Activated CD4-positive, CD25-positive, alpha-beta regulatory T cell treated with anti-CD3 and anti-CD28 coated beads, Interleukin-2, amount 50 U/mL, for 24 hours (primary cell): ENCODE results near the gene ATG13.
"Not testable (repeated sequence)": the region's sequence is repeated elsewhere in the genome, so short reads cannot be mapped to it uniquely, and the experiment has no call there.

Source experiments
- ATAC-seq, 2 donors: fragments of 150-1000 bp; cut with Tn5 transposase; one replicate each; pipeline ENCODE4 v1.10.0; 2021; ENCODE audit warnings: mild to moderate bottlenecking in 1 of 2, moderate library complexity in 1 of 2

ATG13 gene

DNA sequence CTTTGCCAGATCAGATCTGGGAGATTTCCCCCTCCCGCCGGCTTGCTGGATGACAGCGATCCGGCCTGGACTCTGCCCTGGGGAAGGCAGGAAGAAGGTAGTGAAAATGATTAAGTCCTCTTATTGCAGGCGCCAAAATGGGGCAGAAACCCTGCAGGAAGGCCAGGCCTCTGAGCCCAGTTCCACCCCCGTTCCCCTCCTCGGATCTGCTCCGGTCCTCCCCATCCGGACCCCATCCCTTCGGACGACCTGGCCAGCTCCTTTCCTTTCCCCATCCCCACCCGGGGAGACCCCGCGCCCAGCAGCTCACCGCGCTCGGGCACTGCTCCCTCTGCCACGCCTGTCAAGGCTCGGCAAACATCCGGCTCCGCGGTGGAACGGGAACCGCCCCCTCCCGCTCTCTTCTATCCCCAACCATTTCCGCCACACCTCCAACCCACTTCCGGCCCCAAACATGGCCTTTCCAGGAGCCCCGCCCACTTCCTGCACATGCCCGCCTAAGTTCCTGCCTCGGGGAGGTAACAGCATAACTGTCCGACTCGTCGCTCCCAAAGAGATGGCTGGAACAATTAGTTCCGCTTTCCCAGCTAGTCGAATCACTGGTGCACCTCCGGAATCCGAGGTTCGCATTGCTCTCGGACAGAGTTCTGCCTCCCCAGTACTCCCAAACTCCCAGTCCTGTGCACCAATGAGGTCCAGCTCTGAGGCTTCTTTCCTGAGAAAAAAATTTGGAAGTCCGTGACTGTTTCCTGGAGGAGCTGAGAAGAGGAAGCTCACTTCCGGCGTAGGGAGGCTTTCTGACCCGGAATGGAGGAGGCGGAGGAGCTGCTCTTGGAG, 83.1 kb downstream of the ATG13 start, which contains the start of the genes ARHGAP1 and ZNF408:
ARHGAP1 (minus strand) TSS at position 379 of the 837 bp plus-strand sequence. CDS start 4,512 bp downstream, outside the sequence.
ZNF408 (plus strand) TSS at position 791 of the 837 bp plus-strand sequence; CDS start at position 808, 17 bp downstream.
- ATAC-seq: peak; percentile 89 to 94

DNA sequence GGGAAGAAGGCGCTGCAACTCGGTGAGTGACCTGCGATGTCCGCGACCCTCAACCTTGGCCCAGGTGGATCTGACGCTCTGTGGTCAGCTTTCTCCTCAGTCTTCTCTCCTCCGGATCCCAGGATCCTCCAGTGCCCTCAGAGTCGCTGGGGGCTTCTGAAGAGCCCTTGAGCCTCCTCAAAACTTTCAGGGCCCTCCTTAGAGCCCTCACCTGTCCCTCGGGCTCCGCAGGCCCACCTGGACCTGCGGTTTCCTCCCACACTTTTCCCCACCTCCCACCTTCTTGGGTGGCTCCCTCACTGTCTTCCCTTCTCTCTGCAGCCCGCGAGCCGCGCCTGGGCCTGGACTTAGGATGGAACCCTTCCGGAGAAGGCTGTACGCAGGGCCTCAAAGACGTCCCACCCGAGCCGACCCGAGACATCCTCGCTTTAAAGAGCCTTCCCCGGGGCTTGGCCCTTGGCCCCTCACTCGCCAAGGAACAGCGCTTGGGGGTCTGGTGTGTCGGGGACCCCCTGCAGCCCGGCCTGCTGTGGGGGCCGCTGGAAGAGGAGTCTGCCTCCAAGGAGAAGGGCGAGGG, 83.8 kb downstream of the ATG13 start:
- peak in 1 of 2 donors; percentile 0 for ATAC-seq

DNA sequence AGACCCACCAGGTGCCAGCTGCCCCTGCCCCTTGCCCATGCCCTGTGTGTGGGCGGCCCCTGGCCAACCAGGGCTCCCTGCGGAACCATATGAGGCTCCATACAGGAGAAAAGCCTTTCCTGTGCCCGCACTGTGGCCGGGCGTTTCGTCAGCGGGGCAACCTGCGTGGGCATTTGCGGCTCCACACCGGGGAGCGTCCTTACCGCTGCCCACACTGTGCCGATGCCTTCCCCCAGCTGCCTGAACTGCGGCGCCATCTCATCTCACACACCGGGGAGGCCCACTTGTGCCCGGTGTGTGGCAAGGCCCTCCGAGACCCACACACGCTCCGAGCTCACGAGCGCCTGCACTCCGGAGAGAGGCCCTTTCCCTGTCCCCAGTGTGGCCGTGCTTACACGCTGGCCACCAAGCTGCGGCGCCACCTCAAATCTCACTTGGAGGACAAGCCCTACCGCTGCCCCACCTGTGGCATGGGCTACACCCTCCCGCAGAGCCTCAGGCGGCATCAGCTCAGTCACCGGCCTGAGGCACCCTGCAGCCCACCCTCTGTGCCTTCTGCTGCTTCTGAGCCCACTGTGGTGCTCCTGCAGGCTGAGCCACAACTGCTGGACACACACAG, 87.8 kb downstream of the ATG13 start:
- no peak for ATAC-seq

DNA sequence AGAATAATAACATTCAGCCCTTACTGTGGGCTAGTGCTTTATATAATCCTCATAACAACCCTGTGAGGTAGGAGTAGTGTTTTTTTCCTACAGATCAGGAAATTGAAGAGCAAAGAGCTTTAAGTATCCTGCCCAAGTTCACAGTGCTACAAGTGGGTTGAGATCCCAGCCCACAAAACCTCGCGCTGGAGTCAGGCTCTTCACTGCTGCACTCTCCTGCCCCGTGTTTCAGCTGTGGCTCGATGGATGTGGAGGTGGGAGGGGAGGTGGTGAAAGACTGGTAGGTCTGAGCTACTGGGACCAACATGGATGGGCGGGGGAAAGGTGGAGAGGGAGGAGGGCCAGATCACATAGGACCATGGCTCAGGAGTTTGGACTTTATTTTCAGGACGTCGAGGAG, 89.5 kb downstream of the ATG13 start:
- no peak for ATAC-seq

DNA sequence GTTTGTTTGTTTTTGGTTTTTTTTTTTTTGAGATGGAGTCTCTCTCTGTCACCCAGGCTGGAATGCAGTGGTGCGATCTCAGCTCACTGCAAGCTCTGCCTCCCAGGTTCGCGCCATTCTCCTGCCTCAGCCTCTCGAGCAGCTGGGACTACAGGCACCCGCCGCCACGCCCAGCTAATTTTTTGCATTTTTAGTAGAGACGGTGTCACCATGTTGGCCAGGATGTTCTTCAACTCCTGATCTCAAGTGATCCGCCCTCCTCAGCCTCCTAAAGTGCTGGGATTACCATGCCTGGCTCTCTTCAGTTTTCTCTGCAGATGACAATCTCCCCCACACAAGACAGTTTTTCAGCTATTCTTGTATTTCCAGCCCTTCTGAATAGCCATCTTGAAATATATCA, 92.0 kb downstream of the ATG13 start:
- not testable (repeated sequence) for ATAC-seq

DNA sequence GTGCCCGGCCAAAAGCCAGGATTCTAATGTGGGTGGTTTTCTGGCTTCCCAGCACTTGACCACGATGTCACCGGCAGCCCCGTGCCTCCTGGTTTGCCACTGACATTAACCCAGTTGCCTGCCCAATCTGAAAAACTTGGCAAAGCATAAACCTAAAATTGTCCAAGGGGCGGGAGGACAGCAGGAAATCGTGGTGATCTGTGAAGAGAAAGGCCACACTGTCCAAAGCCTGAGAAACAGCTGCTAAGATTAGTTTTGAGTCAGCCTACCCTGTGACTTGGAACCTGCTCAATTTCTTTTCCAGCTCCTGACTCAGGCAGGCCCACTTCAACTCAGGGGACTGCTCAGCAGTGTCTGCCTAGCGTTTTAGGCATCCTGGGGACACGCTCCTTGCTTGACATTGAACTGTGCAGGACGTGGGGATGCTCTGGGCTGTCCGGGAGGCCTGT, 93.5 kb downstream of the ATG13 start:
- ATAC-seq: no peak

DNA sequence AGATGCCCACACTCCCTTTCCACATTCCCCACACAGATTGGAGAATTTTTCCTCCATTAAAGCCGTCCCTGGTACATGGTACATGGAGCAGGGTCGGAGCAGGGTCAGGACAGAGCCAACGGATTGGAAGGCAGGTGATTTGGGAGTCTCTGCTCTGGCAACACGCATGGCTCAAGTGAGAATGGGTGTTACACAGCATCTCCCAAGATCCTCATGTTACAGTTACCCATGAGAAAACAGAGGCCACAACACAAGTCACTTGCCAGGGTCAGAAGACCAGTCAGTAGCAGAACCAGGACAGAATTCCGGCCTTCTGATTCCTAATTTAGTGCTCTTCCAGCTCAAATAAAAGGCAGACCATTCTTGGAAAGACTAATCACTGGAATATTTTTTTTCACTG, 94.0 kb downstream of the ATG13 start:
- ATAC-seq: no peak

DNA sequence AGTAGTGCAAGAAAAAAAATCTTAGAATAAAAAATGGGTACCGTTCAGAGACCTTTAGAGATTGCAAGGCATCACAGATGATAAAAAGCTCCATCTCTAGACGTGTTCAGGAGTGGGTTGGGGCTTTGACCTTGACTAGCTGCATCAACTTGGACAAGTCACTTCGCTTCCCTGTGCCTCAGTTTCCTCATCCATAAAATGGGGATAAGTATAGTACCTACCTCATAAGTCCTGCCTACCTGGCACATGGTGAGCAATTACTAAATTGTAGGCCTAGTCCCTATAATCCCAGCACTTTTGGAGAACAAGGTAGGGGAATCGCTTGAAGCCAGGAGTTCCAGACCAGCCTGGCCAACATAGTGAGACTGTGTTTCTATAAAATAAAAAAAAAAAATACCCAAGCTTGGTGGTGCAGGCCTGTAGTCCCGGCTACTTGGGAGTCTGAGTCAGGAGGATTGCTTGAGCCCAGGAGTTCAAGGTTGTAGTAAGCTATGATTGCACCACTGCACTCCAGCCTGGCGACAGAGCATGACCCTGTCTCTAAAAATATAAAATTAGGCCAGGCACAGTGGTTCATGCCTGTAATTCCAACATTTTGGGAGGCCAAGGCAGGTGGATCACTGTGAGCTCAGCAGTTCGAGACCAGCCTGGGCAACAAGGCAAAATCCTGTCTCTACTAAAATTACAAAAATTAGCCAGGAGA, 95.7 kb downstream of the ATG13 start:
- no peak for ATAC-seq

DNA sequence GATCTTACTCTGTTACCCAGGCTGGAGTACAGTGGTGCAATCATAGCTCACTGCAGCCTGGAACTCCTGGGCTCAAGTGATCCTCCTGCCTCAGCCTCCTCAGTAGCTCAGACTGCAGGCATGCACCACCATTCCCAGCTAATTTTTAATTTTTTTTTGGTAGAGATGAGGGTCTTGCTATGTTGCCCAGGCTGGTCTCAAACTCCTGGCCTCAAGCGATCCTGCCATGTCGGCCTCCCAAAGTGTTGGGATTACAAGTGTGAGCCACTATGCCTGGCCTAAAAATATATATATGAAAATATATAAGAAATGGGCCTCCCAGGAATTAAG, 100.4 kb downstream of the ATG13 start:
- ATAC-seq: not testable (repeated sequence)

DNA sequence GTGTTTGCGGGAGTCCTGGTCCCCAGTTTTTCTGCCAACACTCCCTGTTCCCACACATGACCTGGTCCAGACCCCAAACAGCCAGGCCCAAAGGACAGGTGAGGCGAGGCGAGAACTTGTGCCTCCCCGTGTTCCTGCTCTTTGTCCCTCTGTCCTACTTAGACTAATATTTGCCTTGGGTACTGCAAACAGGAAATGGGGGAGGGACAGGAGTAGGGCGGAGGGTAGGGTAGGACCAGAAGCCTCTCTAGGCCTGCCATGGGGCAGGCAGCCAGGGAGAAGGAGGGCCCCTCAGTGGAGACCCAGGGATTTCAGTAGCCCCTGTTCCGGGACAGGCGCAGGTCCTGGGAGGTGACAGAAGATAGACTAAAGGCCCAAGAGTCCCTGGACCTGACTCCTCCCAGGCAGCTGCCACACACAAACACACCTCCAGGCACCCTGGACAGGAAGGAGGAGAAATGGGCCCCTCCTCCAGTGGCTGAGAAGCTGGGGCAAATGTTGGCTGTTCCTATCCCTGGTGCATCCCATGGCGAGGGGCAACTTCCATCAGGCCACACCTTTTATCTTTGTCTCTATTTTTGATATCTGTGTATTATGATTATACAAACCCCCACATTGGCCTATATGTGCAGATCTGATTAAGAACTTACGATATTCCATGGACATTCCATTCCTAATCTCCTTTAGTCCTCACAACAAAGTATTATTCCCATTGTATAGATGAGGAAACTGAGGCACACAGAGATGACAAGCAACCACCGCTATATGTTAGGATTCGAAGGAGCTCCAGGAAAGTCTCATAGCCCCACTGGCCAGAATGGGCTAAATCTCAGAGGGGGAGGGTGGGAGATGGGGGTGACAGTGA, 101.0 kb downstream of the ATG13 start:
- ATAC-seq: peak in 1 of 2 donors; percentile 28

DNA sequence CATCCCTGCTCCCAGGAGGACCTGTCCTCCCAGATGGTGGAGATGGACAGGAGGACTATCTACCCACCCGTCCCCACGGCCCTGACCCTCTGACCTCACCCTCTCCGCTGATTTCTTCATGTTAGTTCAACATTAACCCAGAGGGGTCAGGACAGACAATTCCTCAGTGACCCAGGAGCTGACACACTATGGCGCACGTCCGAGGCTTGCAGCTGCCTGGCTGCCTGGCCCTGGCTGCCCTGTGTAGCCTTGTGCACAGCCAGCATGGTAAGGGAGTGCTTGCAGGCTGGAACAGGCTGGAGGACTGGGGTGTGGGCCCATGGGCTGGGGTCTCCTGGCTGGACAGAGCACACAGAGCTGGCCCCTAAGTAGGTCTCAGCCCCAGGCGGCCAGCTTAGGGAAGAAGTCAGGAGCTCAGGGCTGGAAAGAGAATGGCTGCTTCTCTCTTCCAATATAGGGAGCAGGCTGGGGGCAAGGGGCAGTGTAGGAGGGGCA, 101.7 kb downstream of the ATG13 start, which contains the start of gene F2:
F2 (plus strand) TSS at position 166 of the 495 bp plus-strand sequence; CDS start at position 189, 23 bp downstream.
- no peak for ATAC-seq

DNA sequence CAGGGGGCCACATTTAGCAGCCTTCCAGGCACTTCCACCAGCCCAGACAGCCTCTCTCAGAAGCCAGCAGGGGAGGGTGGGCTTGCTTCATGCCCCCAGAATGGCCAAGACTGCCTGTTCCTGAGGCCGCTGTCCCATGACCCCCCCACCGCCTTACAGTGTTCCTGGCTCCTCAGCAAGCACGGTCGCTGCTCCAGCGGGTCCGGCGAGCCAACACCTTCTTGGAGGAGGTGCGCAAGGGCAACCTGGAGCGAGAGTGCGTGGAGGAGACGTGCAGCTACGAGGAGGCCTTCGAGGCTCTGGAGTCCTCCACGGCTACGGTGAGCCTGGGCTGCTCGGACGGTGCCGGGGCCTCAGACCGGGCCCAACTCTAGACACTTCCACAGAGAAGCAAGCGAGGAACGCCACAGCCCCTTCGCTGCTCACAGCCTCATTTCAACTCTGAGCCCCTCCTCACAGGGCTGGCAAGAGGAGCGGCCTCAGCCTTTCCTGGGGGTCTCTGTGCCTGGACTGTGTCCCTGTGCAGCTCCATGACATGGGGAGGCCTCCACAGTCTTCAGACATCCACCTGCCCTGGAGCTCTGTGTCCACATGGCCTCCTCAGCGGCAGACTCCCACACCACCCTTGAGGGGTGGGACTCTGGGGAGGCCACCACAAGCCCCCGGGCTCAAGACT, 102.3 kb downstream of the ATG13 start:
- ATAC-seq: no peak

DNA sequence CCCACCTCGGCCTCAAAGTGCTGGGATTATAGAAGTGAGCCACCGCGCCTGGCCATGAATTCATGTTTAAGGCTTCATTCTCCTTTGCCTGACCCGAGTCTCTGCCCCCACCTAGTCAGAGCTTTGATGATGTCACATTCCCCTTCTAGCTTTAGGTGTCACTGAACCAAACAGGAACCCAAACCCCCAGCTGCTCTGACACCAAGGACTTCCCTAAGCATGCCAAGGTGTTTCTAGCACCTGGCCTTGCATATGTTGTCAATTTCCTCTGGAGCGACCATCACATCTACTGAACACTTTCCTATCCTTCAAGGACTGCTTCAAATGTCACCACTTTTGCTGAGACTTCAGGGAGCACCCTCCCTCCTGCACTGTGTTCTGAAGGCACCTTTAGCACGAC, 103.9 kb downstream of the ATG13 start:
- no peak for ATAC-seq

DNA sequence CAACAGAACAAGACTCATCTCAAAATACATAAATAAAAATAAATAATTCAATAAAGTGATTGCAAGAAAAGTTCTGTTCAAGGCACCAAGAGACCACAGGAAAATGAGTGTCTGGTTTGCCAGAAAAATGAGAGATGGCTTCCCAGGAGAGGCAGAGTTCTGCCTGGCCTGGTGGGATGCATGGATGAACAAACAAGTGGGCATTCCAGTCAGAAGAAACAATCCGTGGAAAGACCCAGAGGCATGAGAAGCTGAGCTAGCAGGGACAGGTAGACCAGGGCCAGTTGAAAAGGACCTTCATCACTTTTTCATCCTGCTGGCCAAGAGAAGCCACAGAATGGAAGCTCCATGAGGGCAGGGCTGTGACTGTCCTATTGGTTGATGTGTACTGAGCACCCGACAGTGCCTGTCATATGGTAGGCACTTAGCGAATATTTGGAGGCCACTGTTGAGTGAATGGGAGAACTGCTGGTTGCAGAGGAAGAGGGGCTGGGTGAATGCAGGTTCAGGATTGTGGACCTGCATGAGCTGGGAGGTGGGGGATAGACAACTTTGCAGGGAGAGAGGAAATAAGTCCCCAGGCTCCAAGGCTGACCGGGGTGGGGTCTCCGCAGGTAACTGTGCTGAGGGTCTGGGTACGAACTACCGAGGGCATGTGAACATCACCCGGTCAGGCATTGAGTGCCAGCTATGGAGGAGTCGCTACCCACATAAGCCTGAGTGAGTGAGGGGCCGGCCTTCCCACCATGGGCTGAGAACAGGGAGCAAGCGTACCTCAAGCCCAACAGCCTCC, 105.4 kb downstream of the ATG13 start:
- no peak for ATAC-seq

DNA sequence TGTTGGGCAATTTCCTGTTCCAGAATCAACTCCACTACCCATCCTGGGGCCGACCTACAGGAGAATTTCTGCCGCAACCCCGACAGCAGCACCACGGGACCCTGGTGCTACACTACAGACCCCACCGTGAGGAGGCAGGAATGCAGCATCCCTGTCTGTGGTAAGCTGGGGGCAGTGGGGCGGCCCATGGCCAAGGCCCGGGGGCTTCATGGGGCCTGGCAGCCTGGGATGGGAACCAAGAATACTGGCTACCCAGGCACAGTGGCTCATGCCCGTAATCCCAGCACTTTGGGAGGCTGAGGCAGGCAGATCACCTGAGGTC, 106.0 kb downstream of the ATG13 start:
- no peak for ATAC-seq

DNA sequence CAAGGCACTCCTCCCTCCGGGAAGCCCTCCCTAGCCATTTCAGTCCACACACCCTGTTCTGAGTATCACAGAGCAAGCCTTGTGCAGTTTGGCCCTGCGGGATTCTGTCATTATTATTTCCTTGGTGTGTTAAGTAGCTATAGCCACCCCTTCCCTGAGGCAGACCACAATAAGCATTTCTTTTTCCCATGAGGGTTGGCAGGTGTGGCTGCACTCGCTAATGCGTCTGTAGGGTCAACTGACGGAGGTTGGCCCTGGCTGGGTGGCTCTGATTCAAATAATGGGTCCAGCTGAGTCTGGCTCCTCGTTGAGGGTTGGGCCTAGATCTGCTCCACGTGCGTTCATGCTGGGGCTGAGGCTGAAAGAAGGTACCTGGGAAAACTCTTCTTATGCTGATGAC, 106.7 kb downstream of the ATG13 start:
- no peak for ATAC-seq
